ENCODE data around the gene FUT2. TPM values are rescaled to one million over a fixed set of nuclear protein-coding genes. Genes with fewer than 3 reads are reported as not detected.

Gene FUT2
- total RNA-seq, 4 donors from 2014 or later = not detected

DNA sequence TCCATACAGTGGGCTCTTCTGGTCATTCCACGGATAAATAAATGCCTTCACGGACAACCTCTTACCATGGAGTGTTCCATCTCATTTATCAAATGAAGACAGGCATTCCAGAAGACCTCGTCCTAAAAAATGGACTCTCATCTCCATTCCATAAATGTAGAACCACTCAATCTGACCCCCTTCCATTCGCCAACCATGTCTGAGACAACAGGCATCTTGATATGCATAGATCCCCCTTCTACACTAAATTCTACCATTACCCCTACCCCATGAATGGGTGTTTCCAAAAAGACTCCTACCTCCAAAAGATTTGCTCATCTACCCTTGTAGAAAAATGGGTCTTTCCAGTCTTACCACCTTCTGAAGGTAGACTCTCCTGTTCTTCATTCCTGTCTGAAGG is 35.7 kb downstream of the FUT2 start:
- no peak for DNase-seq (ENCODE audit: extremely low spot score)
- Histone ChIP-seq H3K4me3 (no peak overlapping the region), H3K36me3 (peaks cover 0 to 82% (median 1%) of the 10 kb centered on the region in 4 donors), H3K27me3 (peaks cover 0 to 37% (median 2%) of the 10 kb centered on the region in 4 donors), H3K27ac (replicated peaks in 1 of 4) (no peak overlapping the region), H3K9me3 (no peaks in the 10 kb centered on the region), H3K4me1 (peaks cover 0 to 18% (median 5%) of the 10 kb centered on the region in 4 donors)
- WGBS = 94% methylated on average over 4 of the region's 4 CpGs
- TF ChIP-seq POLR2AphosphoS5 (IDR thresholded peaks at IDR 0.05) (no peak), CTCF (IDR thresholded peaks at IDR 0.05) (no peak), EP300 (IDR thresholded peaks at IDR 0.05) (no peak), POLR2A (IDR thresholded peaks at IDR 0.05; ENCODE audit: low read depth) (no peak)
- intact Hi-C loops (cut with DNase I) = no loop called here

GRCh38 chr19:48734625-48735024 is 38.9 kb downstream of the FUT2 start:
- peaks cover 0 to 24% (median 2%) of the 10 kb centered on the region in 4 donors for H3K27me3 ChIP-seq
- TF ChIP-seq EP300 (IDR thresholded peaks at IDR 0.05) (no peak), CTCF (IDR thresholded peaks at IDR 0.05) (no peak), POLR2AphosphoS5 (IDR thresholded peaks at IDR 0.05) (no peak), POLR2A (IDR thresholded peaks at IDR 0.05; ENCODE audit: low read depth) (no peak)
- H3K36me3 ChIP-seq = peaks cover 0 to 60% (median 1%) of the 10 kb centered on the region in 4 donors
- DNase-seq (ENCODE audit: extremely low spot score) = no peak
- intact Hi-C loops (cut with DNase I) = no loop called here
- no peaks in the 10 kb centered on the region for H3K9me3 ChIP-seq
- H3K27ac ChIP-seq (replicated peaks in 1 of 4) = no peak overlapping the region
- 95% methylated on average over 9 of the region's 9 CpGs for WGBS
- peaks cover 6 to 22% (median 17%) of the 10 kb centered on the region in 4 donors for H3K4me1 ChIP-seq
- no peak overlapping the region for H3K4me3 ChIP-seq

GRCh38 chr19:48735031-48735615 is 39.4 kb downstream of the FUT2 start:
- peaks cover 6 to 27% (median 22%) of the 10 kb centered on the region in 4 donors for H3K4me1 ChIP-seq
- peaks cover 0 to 19% (median 2%) of the 10 kb centered on the region in 4 donors for H3K27me3 ChIP-seq
- DNase-seq (ENCODE audit: extremely low spot score) = no peak
- H3K4me3 ChIP-seq = no peak overlapping the region
- peaks cover 0 to 55% (median 1%) of the 10 kb centered on the region in 4 donors for H3K36me3 ChIP-seq
- H3K9me3 ChIP-seq = no peaks in the 10 kb centered on the region
- 53% methylated on average over 29 of the region's 38 CpGs for WGBS
- no peak for TF ChIP-seq POLR2A (IDR thresholded peaks at IDR 0.05; ENCODE audit: low read depth)
- no peak for TF ChIP-seq EP300 (IDR thresholded peaks at IDR 0.05)
- intact Hi-C loops (cut with DNase I) = no loop called here
- H3K27ac ChIP-seq (replicated peaks in 1 of 4) = no peak overlapping the region

DNA sequence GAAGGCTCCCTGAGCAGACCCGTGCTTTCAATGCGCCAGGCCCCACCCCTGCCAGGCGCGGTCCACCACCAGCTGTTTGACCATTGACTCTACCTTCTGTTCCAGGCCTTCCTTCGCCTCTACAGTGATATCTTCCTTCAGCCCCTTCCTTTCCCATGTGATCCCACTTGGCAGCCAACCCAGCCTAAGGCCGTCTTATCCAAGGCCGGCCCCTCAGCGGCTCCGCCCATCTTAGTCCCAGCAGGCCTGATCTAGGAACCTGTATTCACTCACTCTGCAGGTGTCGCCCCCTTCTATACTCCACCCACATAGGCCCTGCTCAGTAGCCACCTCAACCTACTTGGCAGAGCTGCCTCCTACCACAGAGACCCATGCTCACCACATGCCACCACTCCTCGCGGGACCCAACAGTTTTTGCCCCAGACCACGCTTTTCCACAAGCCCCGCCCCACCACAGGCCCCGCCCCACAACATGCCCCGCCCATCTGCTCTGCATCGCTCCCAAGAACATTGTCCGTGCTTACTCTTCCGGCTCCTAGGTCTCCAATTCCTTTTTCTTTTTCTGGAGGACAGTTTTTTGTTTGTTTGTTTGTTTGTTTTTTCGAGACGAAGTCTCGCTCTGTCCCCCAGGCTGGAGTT is 41.7 kb downstream of the FUT2 start:
- intact Hi-C loops (cut with DNase I) = no loop called here
- 57% methylated on average over 22 of the region's 22 CpGs for WGBS
- no peak overlapping the region for H3K27ac ChIP-seq (replicated peaks in 1 of 4)

More for the DNA sequence above, 41.7 kb downstream of the FUT2 start:
- Histone ChIP-seq H3K4me3 (peak overlapping the region in 2 of 4 donors; percentile 67 to 77), H3K36me3 (peaks cover 0 to 36% (median 1%) of the 10 kb centered on the region in 4 donors), H3K27me3 (peaks cover 0 to 12% (median 2%) of the 10 kb centered on the region in 4 donors), H3K4me1 (peaks cover 6 to 39% (median 35%) of the 10 kb centered on the region in 4 donors), H3K9me3 (no peaks in the 10 kb centered on the region)
- no peak for DNase-seq (ENCODE audit: extremely low spot score)
- TF ChIP-seq EP300 (IDR thresholded peaks at IDR 0.05) (no peak), POLR2AphosphoS5 (IDR thresholded peaks at IDR 0.05) (no peak), POLR2A (IDR thresholded peaks at IDR 0.05; ENCODE audit: low read depth) (no peak), CTCF (IDR thresholded peaks at IDR 0.05) (no peak)

Measured in esophagus muscularis mucosa (tissue), 4 donors.